ENCODE results near the gene DHDDS. TPM values are rescaled to one million over a fixed set of nuclear protein-coding genes. Genes with fewer than 3 reads are reported as not detected.
"Not testable (repeated sequence)": the region's sequence is repeated elsewhere in the genome, so short reads cannot be mapped to it uniquely, and the experiment has no call there.

DHDDS gene
- polyA plus RNA-seq, 3 donors from 2014 or later: 18.6 to 40.3 (median 24.4) TPM

DNA sequence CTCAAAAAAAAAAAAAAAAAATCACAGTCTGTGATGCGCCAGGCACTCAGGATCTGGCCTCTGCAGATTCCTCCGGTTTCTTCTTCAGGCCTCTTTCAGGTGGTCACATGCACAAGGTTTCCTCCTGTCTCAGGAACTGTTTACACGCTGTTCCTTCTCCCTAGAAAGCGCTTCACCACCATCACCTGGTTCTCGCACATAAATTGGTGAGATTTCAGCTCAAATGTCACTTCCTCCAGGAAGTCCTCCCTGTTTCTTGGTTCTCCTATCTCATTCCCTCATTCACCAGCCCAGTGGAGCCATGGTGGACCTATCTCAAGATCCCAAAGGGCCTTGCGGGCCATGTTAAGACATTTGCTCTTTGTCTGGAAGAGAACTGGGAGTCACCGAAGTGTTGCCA is 66.8 kb downstream of the DHDDS start:
- peak overlapping the region in 1 of 6 donors; percentile 42 for H3K27ac Mint-ChIP-seq
- peaks cover 0 to 3% (median 2%) of the 10 kb centered on the region in 3 donors for H3K27me3 Mint-ChIP-seq (ENCODE audit: low read depth in 3 of 3)
- H3K9me3 Mint-ChIP-seq: peaks cover 0 to 2% (median 0%) of the 10 kb centered on the region in 6 donors
- H3K4me1 Mint-ChIP-seq: peaks cover 10 to 14% of the 10 kb centered on the region in 2 donors
- no peaks in the 10 kb centered on the region for H3K36me3 Mint-ChIP-seq
- peak overlapping the region in 3 of 5 donors; percentile 17 to 56 (median 25) for H3K4me3 Mint-ChIP-seq
- DNase-seq: no peak

DNA sequence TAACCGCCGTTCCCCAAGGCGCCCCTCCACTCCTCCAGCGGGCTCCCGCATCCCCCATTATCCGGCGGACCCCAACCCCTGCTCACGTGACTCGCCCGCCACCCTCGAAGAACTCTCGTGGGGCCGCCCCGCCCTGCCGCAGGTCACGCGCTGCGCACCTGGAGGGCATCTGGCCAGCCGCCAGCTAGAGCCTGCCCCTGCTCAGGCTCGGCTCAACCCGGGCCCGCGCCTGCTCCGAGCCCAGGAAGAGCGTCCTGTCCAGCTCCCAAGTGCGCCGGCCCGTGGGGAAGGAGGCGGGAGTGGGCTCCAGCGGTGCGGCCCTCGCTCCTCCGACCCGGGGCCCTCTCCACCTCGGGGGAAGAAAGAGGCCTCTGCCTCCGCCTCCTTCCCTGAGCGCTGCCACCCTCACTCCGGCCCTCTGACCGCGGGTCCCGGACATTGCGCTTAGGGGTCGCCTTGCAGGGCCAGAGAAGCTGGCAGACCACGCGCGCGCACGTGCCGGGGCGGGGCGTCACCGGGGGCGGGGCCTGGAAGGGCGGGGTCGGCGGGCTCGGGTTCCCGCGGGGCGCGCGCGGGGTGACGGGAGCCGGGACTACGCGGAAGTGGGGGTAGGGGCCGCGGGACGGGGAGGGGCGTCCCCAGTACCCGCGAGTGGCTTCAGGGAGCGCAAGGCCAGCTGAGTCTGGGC is 68.5 kb downstream of the DHDDS start:
- Mint-ChIP-seq H3K4me3 (peak overlapping the region; percentile 83 to 88 (median 85)), H3K27ac (peak overlapping the region; percentile 82 to 91 (median 88)), H3K36me3 (no peaks in the 10 kb centered on the region), H3K27me3 (ENCODE audit: low read depth in 3 of 3) (peaks cover 0 to 2% (median 0%) of the 10 kb centered on the region in 3 donors), H3K9me3 (peaks cover 0 to 2% (median 0%) of the 10 kb centered on the region in 6 donors), H3K4me1 (peaks cover 10 to 14% of the 10 kb centered on the region in 2 donors)
- peak; percentile 81 to 85 (median 83) for DNase-seq

DNA sequence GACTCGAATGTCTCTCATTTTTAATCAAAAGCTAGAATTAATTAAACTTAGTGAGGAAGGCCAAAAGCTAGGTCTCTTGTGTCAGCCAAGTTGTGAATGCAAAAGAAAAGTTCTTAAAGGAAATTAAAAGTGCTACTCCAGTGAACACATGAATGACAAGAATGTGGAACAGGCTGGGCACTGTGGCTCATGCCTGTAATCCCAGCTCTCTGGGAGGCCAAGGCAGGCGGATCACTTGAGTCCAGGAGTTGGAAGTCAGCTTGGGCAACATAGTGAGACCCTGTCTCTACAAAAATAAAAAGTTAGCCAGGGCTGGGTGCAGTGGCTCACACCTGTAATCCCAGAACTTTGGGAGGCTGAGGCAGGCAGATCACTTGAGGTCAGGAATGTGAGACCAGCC is 78.6 kb downstream of the DHDDS start:
- not testable (repeated sequence) for H3K9me3 Mint-ChIP-seq; H3K27me3 Mint-ChIP-seq (ENCODE audit: low read depth in 3 of 3); H3K36me3 Mint-ChIP-seq; H3K4me1 Mint-ChIP-seq; H3K27ac Mint-ChIP-seq; DNase-seq; H3K4me3 Mint-ChIP-seq

DNA sequence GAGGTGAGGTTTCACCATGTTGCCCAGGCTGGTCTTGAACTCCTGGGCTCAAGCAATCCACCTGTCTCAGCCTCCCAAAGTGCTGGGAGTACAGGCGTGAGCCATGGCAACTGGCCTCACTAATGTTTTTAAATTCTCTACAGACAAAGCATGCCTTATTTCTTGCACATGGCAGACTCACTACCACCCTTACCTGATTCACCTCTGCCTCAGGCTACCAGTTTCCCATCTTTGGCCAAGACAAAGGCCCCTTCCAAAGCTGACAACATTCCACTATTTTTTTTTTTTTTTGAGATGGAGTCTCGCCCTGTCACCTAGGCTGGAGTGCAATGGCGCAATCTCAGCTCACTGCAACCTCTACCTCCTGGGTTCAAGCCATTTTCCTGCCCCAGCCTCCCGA is 83.7 kb downstream of the DHDDS start:
- not testable (repeated sequence) for H3K27ac Mint-ChIP-seq; H3K9me3 Mint-ChIP-seq; DNase-seq; H3K4me3 Mint-ChIP-seq; H3K4me1 Mint-ChIP-seq; H3K36me3 Mint-ChIP-seq; H3K27me3 Mint-ChIP-seq (ENCODE audit: low read depth in 3 of 3)

DNA sequence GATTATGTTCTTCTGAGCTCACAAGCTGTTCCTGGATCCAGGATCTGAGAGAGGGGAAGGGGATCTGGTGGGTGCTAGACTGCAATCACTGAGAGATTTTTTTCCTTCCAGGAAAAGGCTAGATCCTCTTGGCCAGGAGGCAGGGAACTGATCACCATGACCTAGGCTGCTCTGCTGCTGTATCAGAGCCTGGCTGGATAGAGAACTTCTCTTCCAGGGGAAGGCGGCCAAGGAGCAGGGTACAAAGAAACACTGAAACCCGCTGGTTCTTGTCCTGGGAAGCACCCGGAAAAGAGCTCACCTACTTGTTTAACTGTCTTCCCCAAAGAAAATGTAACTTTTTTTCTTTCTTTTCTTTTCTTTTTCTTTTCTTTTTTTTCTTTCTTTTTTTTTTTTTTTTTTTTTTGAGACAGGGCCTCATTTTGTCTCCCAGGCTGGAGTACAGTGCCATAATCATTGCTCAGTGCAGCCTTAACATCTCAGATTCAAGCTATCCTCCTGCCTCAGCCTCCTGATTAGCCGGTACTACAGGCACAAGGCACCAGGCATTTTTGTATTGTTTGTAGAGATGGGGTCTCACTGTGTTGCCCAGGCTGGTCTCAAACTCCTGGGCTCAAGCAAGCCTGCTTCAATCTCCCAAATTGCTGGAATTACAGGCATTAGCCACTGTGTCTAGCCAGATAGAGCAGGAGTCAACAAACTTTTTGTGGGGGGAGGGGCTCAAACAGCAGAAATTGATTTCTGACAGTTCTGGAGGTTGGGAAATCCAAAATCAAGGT is 85.1 kb downstream of the DHDDS start:
- DNase-seq: no peak
- Mint-ChIP-seq H3K27me3 (ENCODE audit: low read depth in 3 of 3) (peaks cover 0 to 2% (median 0%) of the 10 kb centered on the region in 3 donors), H3K4me3 (no peak overlapping the region), H3K36me3 (no peaks in the 10 kb centered on the region), H3K27ac (no peak overlapping the region), H3K9me3 (no peaks in the 10 kb centered on the region), H3K4me1 (no peaks in the 10 kb centered on the region)

DNA sequence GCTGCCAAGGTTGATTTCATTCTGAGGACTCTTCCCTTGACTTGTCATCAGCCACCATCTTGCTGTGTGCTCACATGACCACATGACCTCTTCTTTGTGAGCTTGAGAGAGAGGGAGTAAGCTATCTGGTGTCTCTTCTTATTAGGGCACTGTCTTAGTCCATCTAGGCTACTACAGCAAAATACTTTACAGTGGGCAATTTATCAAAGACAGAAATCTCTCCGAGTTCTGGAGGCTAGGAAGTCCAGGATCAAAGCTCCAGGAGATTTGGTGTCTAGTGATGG is 85.6 kb downstream of the DHDDS start:
- DNase-seq: no peak
- H3K27ac Mint-ChIP-seq: no peak overlapping the region
- peaks cover 0 to 2% (median 0%) of the 10 kb centered on the region in 3 donors for H3K27me3 Mint-ChIP-seq (ENCODE audit: low read depth in 3 of 3)
- H3K36me3 Mint-ChIP-seq: no peaks in the 10 kb centered on the region
- no peak overlapping the region for H3K4me3 Mint-ChIP-seq
- H3K4me1 Mint-ChIP-seq: no peaks in the 10 kb centered on the region
- H3K9me3 Mint-ChIP-seq: no peaks in the 10 kb centered on the region

DNA sequence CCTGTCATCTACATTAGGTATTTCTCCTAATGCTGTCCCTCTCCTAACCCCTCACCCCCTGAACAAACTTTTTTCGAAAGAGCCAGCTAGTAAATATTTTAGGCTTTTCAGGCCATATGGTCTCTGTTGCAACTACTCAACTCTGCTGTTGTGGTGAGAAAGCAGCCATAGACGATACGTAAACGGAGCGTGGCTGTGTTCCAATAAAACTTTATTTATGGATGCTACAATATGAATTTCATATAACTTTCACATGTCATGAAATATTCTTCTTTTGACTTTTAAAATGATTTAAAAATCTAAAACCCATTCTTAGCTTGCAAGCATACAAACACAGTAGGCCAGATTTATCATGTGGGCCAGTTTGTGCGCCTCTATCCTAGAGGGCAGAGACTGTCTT is 86.2 kb downstream of the DHDDS start:
- H3K4me3 Mint-ChIP-seq: no peak overlapping the region
- H3K36me3 Mint-ChIP-seq: no peaks in the 10 kb centered on the region
- H3K9me3 Mint-ChIP-seq: no peaks in the 10 kb centered on the region
- H3K27ac Mint-ChIP-seq: no peak overlapping the region
- no peaks in the 10 kb centered on the region for H3K4me1 Mint-ChIP-seq
- peaks cover 0 to 2% (median 0%) of the 10 kb centered on the region in 3 donors for H3K27me3 Mint-ChIP-seq (ENCODE audit: low read depth in 3 of 3)
- no peak for DNase-seq

DNA sequence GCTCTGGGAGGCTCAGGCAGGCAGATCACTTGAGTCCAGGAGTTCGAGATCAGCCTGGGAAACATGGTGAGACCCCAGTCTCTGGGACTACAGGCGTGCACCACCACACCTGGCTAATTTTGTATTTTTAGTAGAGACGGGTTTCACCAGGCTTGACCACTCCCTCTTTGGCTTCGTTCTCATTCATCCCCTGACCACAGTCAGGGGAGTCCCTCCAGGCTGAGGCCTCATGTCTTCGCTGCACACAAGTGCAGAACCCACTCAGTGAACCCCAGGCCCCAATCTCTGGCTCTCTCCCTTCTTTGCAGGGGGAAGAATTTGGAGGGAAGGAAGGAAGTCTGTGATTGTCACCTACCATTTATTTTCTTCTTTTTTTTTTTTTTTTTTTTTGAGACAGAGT is 88.2 kb downstream of the DHDDS start:
- Mint-ChIP-seq H3K4me1 (peaks cover 0 to 2% of the 10 kb centered on the region in 2 donors), H3K4me3 (no peak overlapping the region), H3K27ac (no peak overlapping the region), H3K9me3 (no peaks in the 10 kb centered on the region), H3K27me3 (ENCODE audit: low read depth in 3 of 3) (peaks cover 0 to 3% (median 0%) of the 10 kb centered on the region in 3 donors), H3K36me3 (no peaks in the 10 kb centered on the region)
- no peak for DNase-seq

Other genes starting within 250 kb of the DHDDS start
- gene CATSPER4, start 241.7 kb upstream of the DHDDS start, polyA plus RNA-seq: not detected
- gene CEP85, start 198.1 kb upstream of the DHDDS start, polyA plus RNA-seq: 1 to 10 TPM; 4.0 to 6.9 (median 5.4) TPM
- gene SH3BGRL3, start 152.2 kb upstream of the DHDDS start, polyA plus RNA-seq: 1,000 to 10,000 TPM; 1,203 to 2,040 (median 1,333) TPM
- gene UBXN11, start 125.7 kb upstream of the DHDDS start, polyA plus RNA-seq: 1 to 10 TPM; 5.7 to 8.8 (median 8.3) TPM
- gene CD52, start 114.4 kb upstream of the DHDDS start, polyA plus RNA-seq: 1,000 to 10,000 TPM; 3,509 to 3,975 (median 3,639) TPM
- 1 to 10 TPM in 2 of 3 donors, not detected in 1; 1.2 to 1.3 TPM for gene CRYBG2, start 78.2 kb upstream of the DHDDS start, polyA plus RNA-seq
- gene ZNF683, start 59.6 kb upstream of the DHDDS start, polyA plus RNA-seq: 10 to 100 TPM in 2 of 3 donors, 1 to 10 TPM in 1; 4.1 to 61.3 (median 24.2) TPM
- not detected for gene LIN28A, start 21.5 kb upstream of the DHDDS start, polyA plus RNA-seq
- 100 to 1,000 TPM; 598 to 729 (median 677) TPM for gene HMGN2, start 40.1 kb downstream of the DHDDS start, polyA plus RNA-seq
- gene RPS6KA1, start 97.4 kb downstream of the DHDDS start, polyA plus RNA-seq: 100 to 1,000 TPM; 292 to 371 (median 349) TPM

Data from immature natural killer cell (primary cell).